ENCODE data around the gene ABLIM2.

DNA sequence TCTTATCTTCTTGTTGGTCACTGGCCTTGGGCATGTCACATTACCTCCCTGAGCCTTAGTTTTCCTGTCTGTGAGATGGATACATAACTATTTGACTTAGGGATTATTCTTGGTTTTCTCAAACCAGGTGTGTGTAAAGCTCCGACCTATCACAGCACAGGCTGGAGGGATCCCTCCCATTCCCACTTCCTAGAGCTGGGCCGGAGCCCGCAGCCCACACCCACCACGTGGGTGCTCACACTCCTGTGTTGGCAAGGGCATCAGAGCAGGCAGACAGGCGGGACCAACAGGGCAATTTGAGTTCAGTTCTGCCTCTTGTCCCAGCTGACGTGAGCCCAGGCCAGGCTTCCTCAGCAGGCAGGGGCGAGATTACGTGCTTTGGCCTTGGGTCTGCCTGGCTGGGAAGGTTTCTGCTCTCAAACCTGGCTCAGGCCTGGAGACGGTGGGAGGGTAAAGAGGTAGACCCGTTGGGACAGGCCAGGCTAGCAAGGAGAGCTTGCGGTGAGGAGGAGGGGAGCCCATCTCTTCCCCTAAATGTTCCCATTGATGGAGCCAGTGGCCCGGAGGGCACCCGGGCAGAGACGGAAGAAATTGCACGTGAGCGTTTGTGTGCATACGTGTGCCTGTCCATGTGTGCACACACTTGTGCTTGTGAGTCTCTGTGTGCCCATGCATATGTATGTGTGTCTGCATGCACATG lies 39.7 kb upstream of the ABLIM2 start:
- no peak for TF ChIP-seq CTCF (IDR thresholded peaks at IDR 0.05 in 2 of 3, conservative IDR thresholded peaks at IDR 0.05 in 1 of 3; ENCODE audit: borderline replicate concordance in 1 of 3, insufficient read depth in 1 of 3, low read depth in 2 of 3, low read length in 2 of 3)
- TF ChIP-seq POLR2A (IDR thresholded peaks at IDR 0.05; ENCODE audit: borderline replicate concordance, extremely low read depth, insufficient read depth, insufficient read length), result no peak
- no peak for TF ChIP-seq TCF7L2 (IDR thresholded peaks at IDR 0.05; ENCODE audit: borderline replicate concordance, extremely low read depth, insufficient read depth, insufficient read length)
- TF ChIP-seq, protein P1, sequence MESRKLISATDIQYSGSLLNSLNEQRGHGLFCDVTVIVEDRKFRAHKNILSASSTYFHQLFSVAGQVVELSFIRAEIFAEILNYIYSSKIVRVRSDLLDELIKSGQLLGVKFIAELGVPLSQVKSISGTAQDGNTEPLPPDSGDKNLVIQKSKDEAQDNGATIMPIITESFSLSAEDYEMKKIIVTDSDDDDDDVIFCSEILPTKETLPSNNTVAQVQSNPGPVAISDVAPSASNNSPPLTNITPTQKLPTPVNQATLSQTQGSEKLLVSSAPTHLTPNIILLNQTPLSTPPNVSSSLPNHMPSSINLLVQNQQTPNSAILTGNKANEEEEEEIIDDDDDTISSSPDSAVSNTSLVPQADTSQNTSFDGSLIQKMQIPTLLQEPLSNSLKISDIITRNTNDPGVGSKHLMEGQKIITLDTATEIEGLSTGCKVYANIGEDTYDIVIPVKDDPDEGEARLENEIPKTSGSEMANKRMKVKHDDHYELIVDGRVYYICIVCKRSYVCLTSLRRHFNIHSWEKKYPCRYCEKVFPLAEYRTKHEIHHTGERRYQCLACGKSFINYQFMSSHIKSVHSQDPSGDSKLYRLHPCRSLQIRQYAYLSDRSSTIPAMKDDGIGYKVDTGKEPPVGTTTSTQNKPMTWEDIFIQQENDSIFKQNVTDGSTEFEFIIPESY (IDR thresholded peaks at IDR 0.05; ENCODE audit: extremely low read depth, insufficient replicate concordance, low read length), result no peak
- TF ChIP-seq, protein P2, sequence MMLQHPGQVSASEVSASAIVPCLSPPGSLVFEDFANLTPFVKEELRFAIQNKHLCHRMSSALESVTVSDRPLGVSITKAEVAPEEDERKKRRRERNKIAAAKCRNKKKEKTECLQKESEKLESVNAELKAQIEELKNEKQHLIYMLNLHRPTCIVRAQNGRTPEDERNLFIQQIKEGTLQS (IDR thresholded peaks at IDR 0.05), result no peak
- no peak for TF ChIP-seq EZH2phosphoT487 (IDR thresholded peaks at IDR 0.05; ENCODE audit: borderline replicate concordance)
- no peak for TF ChIP-seq YY1 (IDR thresholded peaks at IDR 0.05; ENCODE audit: extremely low read depth, insufficient replicate concordance, low read depth, low read length)
